ENCODE data around the gene PER1.

- TF ChIP-seq, protein P1, sequence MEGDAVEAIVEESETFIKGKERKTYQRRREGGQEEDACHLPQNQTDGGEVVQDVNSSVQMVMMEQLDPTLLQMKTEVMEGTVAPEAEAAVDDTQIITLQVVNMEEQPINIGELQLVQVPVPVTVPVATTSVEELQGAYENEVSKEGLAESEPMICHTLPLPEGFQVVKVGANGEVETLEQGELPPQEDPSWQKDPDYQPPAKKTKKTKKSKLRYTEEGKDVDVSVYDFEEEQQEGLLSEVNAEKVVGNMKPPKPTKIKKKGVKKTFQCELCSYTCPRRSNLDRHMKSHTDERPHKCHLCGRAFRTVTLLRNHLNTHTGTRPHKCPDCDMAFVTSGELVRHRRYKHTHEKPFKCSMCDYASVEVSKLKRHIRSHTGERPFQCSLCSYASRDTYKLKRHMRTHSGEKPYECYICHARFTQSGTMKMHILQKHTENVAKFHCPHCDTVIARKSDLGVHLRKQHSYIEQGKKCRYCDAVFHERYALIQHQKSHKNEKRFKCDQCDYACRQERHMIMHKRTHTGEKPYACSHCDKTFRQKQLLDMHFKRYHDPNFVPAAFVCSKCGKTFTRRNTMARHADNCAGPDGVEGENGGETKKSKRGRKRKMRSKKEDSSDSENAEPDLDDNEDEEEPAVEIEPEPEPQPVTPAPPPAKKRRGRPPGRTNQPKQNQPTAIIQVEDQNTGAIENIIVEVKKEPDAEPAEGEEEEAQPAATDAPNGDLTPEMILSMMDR (IDR thresholded peaks at IDR 0.05; ENCODE audit: insufficient read depth, low read length, poor library complexity, severe bottlenecking): no peak
- no peak for TF ChIP-seq EZH2phosphoT487 (conservative IDR thresholded peaks at IDR 0.05; ENCODE audit: low read length)
Measured at GRCh38 chr17:8100111-8100510, 52.1 kb downstream of the PER1 start.
